HFF-Myc (cell line): ENCODE data around the gene MYO1F.

Experiments
- DNase-seq: peaks from one replicate; pipeline ENCODE4 v3.0.0-alpha.2; 2011; ENCODE audit warnings: low read depth; ENCODE audit errors: extremely low read depth
- H3K4me3 ChIP-seq: replicated peaks from 2 replicates; pipeline ENCODE4 v1.5.1; 2011; ENCODE audit warnings: low read depth, mild to moderate bottlenecking, control low read depth, low read length
- TF ChIP-seq, protein P1 (sequence below): IDR thresholded peaks from 2 replicates; pipeline ENCODE4 v1.5.1; 2012; ENCODE audit warnings: mild to moderate bottlenecking, low read depth, low read length, control low read depth; ENCODE audit errors: missing control alignments

Gene MYO1F

DNA sequence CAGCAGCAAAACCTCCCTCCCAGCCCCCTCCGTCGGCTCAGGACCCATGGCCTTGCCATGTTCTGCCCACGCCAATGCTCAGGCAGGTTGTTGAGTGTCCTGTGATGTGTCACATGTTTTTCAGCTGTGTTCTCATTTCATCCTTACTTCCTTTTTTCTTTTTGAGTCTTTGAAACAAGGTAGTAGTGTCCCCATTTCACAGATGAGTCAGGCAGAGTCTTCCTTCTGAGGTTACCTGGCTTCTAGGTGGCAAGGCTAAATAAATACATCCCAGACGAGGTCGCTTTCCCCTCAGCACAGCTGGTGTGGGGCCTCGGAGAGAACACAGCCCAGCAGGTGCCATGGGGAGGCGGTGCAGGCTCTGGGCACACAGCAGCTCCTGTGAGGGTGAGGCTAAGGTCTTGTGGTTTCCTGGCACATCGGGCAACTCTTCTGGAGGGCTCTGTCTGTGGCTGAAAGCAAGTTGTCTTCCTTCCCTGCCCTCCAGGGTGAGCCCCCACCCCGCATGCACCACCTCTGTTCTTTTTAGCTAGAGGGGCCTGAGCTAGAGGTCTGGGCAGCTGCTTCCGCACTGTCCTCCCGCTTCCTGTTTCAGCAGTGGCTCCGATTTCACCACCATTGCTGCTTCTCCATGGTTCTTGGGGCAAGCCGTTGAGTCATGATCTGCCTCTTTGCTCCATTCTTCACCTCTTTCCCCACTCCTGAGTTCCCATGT lies 89.9 kb downstream of the MYO1F start:
- H3K4me3 ChIP-seq, result no peak overlapping the region
- DNase-seq, result no peak
- TF ChIP-seq, protein P1, sequence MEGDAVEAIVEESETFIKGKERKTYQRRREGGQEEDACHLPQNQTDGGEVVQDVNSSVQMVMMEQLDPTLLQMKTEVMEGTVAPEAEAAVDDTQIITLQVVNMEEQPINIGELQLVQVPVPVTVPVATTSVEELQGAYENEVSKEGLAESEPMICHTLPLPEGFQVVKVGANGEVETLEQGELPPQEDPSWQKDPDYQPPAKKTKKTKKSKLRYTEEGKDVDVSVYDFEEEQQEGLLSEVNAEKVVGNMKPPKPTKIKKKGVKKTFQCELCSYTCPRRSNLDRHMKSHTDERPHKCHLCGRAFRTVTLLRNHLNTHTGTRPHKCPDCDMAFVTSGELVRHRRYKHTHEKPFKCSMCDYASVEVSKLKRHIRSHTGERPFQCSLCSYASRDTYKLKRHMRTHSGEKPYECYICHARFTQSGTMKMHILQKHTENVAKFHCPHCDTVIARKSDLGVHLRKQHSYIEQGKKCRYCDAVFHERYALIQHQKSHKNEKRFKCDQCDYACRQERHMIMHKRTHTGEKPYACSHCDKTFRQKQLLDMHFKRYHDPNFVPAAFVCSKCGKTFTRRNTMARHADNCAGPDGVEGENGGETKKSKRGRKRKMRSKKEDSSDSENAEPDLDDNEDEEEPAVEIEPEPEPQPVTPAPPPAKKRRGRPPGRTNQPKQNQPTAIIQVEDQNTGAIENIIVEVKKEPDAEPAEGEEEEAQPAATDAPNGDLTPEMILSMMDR, result no peak

DNA sequence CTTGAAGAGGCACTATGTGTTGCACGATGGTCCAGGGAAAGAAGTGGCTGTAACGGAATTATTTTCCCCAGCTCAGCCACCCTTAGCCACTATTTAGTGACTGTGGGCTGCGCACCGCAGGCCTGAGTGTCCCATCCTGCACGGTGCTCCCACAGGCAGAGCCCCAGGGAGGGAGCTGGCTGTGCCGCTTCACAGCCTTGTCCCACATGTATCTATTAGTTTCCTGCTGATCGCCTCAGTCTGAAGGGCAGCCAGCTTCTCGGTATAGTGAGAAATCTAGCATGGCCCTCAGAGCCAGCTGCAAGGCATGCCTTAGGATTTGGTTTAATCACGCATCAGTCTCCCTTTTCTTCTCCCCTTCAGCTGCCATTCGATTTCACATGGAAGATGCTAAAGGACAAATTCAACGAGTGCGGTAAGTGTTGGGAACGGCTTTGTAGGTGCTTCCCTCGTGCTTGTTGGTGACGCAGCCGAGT lies 90.5 kb downstream of the MYO1F start:
- TF ChIP-seq, protein P1, result no peak
- no peak for DNase-seq

DNA sequence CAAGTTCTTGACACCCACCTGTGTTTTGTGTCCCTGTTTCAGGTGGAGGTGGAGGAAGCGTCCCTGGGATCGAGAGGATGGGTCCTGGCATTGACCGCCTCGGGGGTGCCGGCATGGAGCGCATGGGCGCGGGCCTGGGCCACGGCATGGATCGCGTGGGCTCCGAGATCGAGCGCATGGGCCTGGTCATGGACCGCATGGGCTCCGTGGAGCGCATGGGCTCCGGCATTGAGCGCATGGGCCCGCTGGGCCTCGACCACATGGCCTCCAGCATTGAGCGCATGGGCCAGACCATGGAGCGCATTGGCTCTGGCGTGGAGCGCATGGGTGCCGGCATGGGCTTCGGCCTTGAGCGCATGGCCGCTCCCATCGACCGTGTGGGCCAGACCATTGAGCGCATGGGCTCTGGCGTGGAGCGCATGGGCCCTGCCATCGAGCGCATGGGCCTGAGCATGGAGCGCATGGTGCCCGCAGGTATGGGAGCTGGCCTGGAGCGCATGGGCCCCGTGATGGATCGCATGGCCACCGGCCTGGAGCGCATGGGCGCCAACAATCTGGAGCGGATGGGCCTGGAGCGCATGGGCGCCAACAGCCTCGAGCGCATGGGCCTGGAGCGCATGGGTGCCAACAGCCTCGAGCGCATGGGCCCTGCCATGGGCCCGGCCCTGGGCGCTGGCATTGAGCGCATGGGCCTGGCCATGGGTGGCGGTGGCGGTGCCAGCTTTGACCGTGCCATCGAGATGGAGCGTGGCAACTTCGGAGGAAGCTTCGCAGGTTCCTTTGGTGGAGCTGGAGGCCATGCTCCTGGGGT lies 91.5 kb downstream of the MYO1F start:
- TF ChIP-seq, protein P1, result no peak
- no peak for DNase-seq
- no peak overlapping the region for H3K4me3 ChIP-seq

More for the DNA sequence above, 90.5 kb downstream of the MYO1F start:
- H3K4me3 ChIP-seq, result no peak overlapping the region

DNA sequence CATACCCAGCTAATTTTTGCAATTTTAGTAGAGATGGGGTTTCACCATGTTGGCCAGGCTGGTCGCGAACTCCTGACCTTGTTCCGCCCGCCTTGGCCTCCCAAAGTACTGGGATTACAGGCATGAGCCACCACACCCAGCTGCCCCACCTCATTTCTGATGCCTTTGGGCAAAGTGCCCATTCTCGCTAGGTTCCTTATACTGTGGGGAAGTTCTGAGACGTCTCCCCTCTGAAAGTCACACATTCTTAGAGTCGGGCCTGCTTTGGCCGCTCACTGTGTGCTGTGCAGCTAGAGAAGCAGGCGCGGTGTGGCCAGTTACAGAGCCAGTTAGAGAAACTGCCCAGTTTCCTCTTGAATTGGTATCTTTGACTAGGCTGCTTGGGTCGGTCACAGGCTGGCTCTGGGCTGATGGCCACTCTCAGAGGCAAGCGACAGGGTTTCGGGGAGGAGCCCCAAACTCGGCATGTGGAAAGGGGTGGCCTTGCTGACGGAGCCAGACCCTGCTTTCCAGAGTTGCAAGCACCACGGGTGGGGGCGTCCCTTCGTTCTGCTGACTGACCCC lies 92.8 kb downstream of the MYO1F start:
- no peak for DNase-seq
- H3K4me3 ChIP-seq, result no peak overlapping the region
- TF ChIP-seq, protein P1, result no peak

DNA sequence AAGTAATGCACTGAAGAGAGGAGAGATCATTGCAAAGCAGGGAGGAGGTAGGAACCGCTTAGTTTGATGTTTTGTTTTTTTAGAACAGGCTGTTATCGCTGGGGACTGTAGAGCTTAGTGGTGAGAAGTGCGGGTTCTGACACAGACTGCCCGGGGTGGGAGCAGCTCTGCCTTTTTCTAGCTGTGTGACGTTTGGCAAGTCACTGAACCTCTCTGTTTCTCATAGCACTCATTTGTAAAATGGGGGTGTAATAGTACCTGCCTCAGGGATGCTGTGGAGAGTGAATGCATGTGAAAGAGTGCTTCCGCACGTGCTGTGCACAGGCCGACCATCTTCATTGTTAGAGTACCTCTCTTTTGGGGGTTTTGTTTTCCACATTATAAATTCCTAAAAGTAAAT lies 94.1 kb downstream of the MYO1F start:
- TF ChIP-seq, protein P1, result no peak
- no peak overlapping the region for H3K4me3 ChIP-seq
- DNase-seq, result no peak

DNA sequence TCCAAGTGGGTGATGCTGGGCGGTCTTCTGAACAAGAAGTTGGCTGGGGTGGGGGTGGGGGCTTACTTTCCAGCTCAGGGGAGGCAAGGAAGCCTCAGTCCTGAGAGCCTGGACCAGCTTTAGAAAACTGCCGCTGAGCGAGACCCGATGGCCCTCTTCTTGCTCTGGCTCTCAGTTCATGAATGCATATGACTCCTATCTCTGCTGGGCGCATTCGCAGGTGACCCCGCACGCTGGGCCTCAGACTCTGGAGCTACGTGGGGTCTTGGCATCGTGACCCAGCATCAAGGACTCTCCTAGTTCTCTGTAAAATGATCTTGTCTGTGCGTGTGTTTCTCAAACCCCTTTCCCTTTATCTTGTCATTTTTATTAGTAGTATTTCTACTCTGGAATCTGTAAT lies 94.5 kb downstream of the MYO1F start:
- TF ChIP-seq, protein P1, result no peak
- DNase-seq, result no peak
- H3K4me3 ChIP-seq, result no peak overlapping the region
